ENCODE results near the gene BHLHE40.
A peak's percentile ranks its signal among the peaks of the same experiment; 100 is the strongest.

BHLHE40 gene

DNA sequence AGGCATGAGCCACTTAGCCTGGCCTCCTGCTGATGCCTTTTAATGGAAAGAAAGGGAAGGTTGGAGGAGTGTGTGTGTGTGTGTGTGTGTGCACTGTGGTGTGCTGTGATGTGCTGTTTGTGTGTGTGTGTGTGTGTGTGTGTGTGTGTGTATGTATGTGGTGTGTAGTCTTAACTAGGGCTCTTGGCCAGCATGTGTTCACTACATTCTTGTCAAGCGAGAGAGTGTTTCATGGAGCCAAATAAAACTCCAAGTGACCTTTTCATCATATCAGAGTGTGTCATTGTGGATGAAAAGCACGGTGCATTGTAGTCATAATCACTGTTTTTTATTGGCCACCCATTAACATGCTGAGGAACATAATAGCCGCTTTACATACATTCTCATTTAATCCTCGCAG is 30.8 kb upstream of the BHLHE40 start:
- no peak overlapping the region for H3K4me3 Mint-ChIP-seq
- peak overlapping the region in 1 of 3 experiments; percentile 42 for H3K27ac Mint-ChIP-seq
- H3K27me3 Mint-ChIP-seq (ENCODE audit: low read depth) = no peaks in the 10 kb centered on the region
- no peaks in the 10 kb centered on the region for H3K36me3 Mint-ChIP-seq (ENCODE audit: low read depth)
- H3K4me1 Mint-ChIP-seq = no peaks in the 10 kb centered on the region
- no peaks in the 10 kb centered on the region for H3K9me3 Mint-ChIP-seq
- TF ChIP-seq CTCF (IDR thresholded peaks at IDR 0.05; ENCODE audit: unreplicated experiment in 3 of 3) = no peak

- no peaks in the 10 kb centered on the region for H3K27me3 Mint-ChIP-seq (ENCODE audit: low read depth)
- no peaks in the 10 kb centered on the region for H3K4me1 Mint-ChIP-seq
- no peak overlapping the region for H3K4me3 Mint-ChIP-seq
- no peak for TF ChIP-seq CTCF (IDR thresholded peaks at IDR 0.05; ENCODE audit: unreplicated experiment in 3 of 3)
- no peaks in the 10 kb centered on the region for H3K36me3 Mint-ChIP-seq (ENCODE audit: low read depth)
- H3K27ac Mint-ChIP-seq = no peak overlapping the region
- no peaks in the 10 kb centered on the region for H3K9me3 Mint-ChIP-seq
Observed at GRCh38 chr3:4949004-4949403, 30.2 kb upstream of the BHLHE40 start.

DNA sequence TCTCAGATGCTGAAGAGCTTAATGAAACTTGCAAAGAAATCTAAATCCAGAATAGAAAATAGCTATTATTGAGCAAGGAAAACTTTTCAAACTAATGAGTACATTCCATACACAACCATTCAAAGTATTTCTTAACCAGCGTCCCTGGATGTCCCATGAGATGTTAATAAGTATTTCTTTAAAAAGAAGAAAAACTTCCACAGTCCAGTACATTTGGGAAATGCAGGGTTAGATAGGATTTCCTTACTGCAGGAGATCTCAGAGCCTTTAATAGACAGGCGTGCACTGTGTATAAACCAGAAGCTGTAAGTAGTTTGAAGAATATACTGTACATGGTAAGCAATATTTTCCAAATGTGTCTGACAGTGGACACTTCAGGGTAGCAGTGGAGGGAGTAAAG is 29.6 kb upstream of the BHLHE40 start:
- no peaks in the 10 kb centered on the region for H3K27me3 Mint-ChIP-seq (ENCODE audit: low read depth)
- H3K9me3 Mint-ChIP-seq = no peaks in the 10 kb centered on the region
- no peaks in the 10 kb centered on the region for H3K36me3 Mint-ChIP-seq (ENCODE audit: low read depth)
- TF ChIP-seq CTCF (IDR thresholded peaks at IDR 0.05; ENCODE audit: unreplicated experiment in 3 of 3) = no peak
- no peak overlapping the region for H3K4me3 Mint-ChIP-seq
- H3K27ac Mint-ChIP-seq = no peak overlapping the region
- H3K4me1 Mint-ChIP-seq = no peaks in the 10 kb centered on the region

DNA sequence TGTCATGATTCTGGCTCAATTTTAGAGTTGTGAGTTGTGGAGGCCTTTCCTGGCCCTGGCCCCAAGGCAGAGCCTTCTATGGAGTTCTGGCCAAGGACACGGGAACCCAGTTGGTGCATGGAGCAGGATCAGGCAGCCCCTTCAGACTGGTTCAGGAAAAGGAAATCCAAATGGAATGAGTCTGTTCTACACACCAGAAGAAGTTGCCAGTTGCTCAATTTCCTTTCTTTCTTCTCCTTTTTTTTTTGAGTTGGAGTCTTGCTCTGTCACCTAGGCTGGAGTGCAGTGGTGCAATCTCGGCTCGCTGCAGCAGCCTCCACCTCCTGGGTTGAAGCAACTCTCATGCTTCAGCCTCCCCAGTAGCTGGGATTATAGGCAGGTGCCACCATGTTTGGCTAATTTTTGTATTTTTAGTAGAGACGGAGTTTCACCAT is 28.9 kb upstream of the BHLHE40 start:
- Mint-ChIP-seq H3K27ac (no peak overlapping the region), H3K27me3 (ENCODE audit: low read depth) (no peaks in the 10 kb centered on the region), H3K36me3 (ENCODE audit: low read depth) (no peaks in the 10 kb centered on the region), H3K4me1 (no peaks in the 10 kb centered on the region), H3K4me3 (no peak overlapping the region), H3K9me3 (no peaks in the 10 kb centered on the region)
- no peak for TF ChIP-seq CTCF (IDR thresholded peaks at IDR 0.05; ENCODE audit: unreplicated experiment in 3 of 3)

- H3K27ac Mint-ChIP-seq = no peak overlapping the region
- no peaks in the 10 kb centered on the region for H3K4me1 Mint-ChIP-seq
- H3K36me3 Mint-ChIP-seq (ENCODE audit: low read depth) = no peaks in the 10 kb centered on the region
- H3K9me3 Mint-ChIP-seq = no peaks in the 10 kb centered on the region
- TF ChIP-seq CTCF (IDR thresholded peaks at IDR 0.05; ENCODE audit: unreplicated experiment in 3 of 3) = no peak
- H3K4me3 Mint-ChIP-seq = no peak overlapping the region
- no peaks in the 10 kb centered on the region for H3K27me3 Mint-ChIP-seq (ENCODE audit: low read depth)
Observed at GRCh38 chr3:4950948-4951347, 28.3 kb upstream of the BHLHE40 start.

DNA sequence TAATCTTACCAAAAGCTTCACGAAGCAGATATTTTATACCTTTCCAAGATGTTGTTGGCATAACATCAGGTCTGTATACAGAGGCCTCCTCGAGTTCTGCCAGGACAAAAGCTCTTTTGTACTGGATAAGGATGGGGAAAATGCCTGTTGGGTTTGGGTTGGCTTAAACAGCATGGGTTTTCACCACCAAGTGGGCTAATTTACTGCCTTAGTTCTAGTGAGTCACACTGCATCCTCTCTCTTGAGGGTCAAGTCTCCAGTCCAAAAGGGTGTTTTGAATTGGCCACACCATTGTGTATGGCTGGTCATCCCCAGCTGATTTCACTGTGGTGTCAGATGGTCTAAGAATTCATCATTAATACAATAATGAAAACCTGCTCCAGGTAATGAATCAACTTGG is 26.1 kb upstream of the BHLHE40 start:
- no peaks in the 10 kb centered on the region for H3K36me3 Mint-ChIP-seq (ENCODE audit: low read depth)
- no peaks in the 10 kb centered on the region for H3K27me3 Mint-ChIP-seq (ENCODE audit: low read depth)
- H3K4me1 Mint-ChIP-seq = no peaks in the 10 kb centered on the region
- TF ChIP-seq CTCF (IDR thresholded peaks at IDR 0.05; ENCODE audit: unreplicated experiment in 3 of 3) = no peak
- no peak overlapping the region for H3K4me3 Mint-ChIP-seq
- H3K27ac Mint-ChIP-seq = no peak overlapping the region
- peaks cover 9% of the 10 kb centered on the region for H3K9me3 Mint-ChIP-seq
